Measurements from ENCODE around the gene METAP1D. TPM values are rescaled to one million over a fixed set of nuclear protein-coding genes. Genes with fewer than 3 reads are reported as not detected.

METAP1D gene
- total and polyA plus RNA-seq, 2 donors from 2014 or later = 4.0 to 6.2 TPM

- intact Hi-C loops (cut with DNase I) = no loop called here
- DNase-seq (no peak), FAIRE-seq (no peak)
- Histone ChIP-seq H3K9me3 (ENCODE audit: control insufficient read depth in 2 of 3, insufficient read depth in 1 of 3, low read length in 3 of 3) (no peaks in the 10 kb centered on the region), H3K4me1 (ENCODE audit: control insufficient read depth in 2 of 3, insufficient read depth in 2 of 3, low read depth in 1 of 3, low read length in 3 of 3) (no peaks in the 10 kb centered on the region), H3K36me3 (ENCODE audit: control insufficient read depth in 2 of 3, insufficient read depth in 3 of 3, low read length in 3 of 3) (no peaks in the 10 kb centered on the region), H3K27ac (ENCODE audit: low read depth in 2 of 2, low read length in 2 of 2) (no peak overlapping the region), H3K9ac (ENCODE audit: low read length in 3 of 3) (no peak overlapping the region), H3K27me3 (ENCODE audit: control insufficient read depth, insufficient read depth, low read length) (peaks cover 2% of the 10 kb centered on the region), H3K4me3 (ENCODE audit: low read length in 3 of 3) (no peak overlapping the region)
- no peak for TF ChIP-seq CTCF (IDR thresholded peaks at IDR 0.05; ENCODE audit: borderline replicate concordance, extremely low read depth, insufficient read depth)
These were observed 71.2 kb downstream of the METAP1D start for GRCh38 chr2:172070936-172071335.

GRCh38 chr2:172072303-172072702 is 72.5 kb downstream of the METAP1D start:
- Histone ChIP-seq H3K36me3 (ENCODE audit: control insufficient read depth in 2 of 3, insufficient read depth in 3 of 3, low read length in 3 of 3) (no peaks in the 10 kb centered on the region), H3K9me3 (ENCODE audit: control insufficient read depth in 2 of 3, insufficient read depth in 1 of 3, low read length in 3 of 3) (no peaks in the 10 kb centered on the region), H3K4me3 (ENCODE audit: low read length in 3 of 3) (no peak overlapping the region), H3K9ac (ENCODE audit: low read length in 3 of 3) (no peak overlapping the region), H3K27ac (ENCODE audit: low read depth in 2 of 2, low read length in 2 of 2) (no peak overlapping the region), H3K4me1 (ENCODE audit: control insufficient read depth in 2 of 3, insufficient read depth in 2 of 3, low read depth in 1 of 3, low read length in 3 of 3) (no peaks in the 10 kb centered on the region), H3K27me3 (ENCODE audit: control insufficient read depth, insufficient read depth, low read length) (peaks cover 4% of the 10 kb centered on the region)
- no peak for DNase-seq
- intact Hi-C loops (cut with DNase I) = no loop called here
- TF ChIP-seq CTCF (IDR thresholded peaks at IDR 0.05; ENCODE audit: borderline replicate concordance, extremely low read depth, insufficient read depth) = no peak
- FAIRE-seq = no peak

GRCh38 chr2:172072706-172073105 is 73.0 kb downstream of the METAP1D start:
- no peaks in the 10 kb centered on the region for H3K4me1 ChIP-seq (ENCODE audit: control insufficient read depth in 2 of 3, insufficient read depth in 2 of 3, low read depth in 1 of 3, low read length in 3 of 3)
- no peaks in the 10 kb centered on the region for H3K36me3 ChIP-seq (ENCODE audit: control insufficient read depth in 2 of 3, insufficient read depth in 3 of 3, low read length in 3 of 3)
- FAIRE-seq = no peak
- peaks cover 5% of the 10 kb centered on the region for H3K27me3 ChIP-seq (ENCODE audit: control insufficient read depth, insufficient read depth, low read length)
- TF ChIP-seq CTCF (IDR thresholded peaks at IDR 0.05; ENCODE audit: borderline replicate concordance, extremely low read depth, insufficient read depth) = no peak
- H3K27ac ChIP-seq (ENCODE audit: low read depth in 2 of 2, low read length in 2 of 2) = no peak overlapping the region
- H3K9me3 ChIP-seq (ENCODE audit: control insufficient read depth in 2 of 3, insufficient read depth in 1 of 3, low read length in 3 of 3) = no peaks in the 10 kb centered on the region
- H3K9ac ChIP-seq (ENCODE audit: low read length in 3 of 3) = no peak overlapping the region
- intact Hi-C loops (cut with DNase I) = no loop called here
- DNase-seq = no peak
- no peak overlapping the region for H3K4me3 ChIP-seq (ENCODE audit: low read length in 3 of 3)

- Histone ChIP-seq H3K36me3 (ENCODE audit: control insufficient read depth in 2 of 3, insufficient read depth in 3 of 3, low read length in 3 of 3) (no peaks in the 10 kb centered on the region), H3K27me3 (ENCODE audit: control insufficient read depth, insufficient read depth, low read length) (peaks cover 10% of the 10 kb centered on the region), H3K9ac (ENCODE audit: low read length in 3 of 3) (no peak overlapping the region), H3K4me3 (ENCODE audit: low read length in 3 of 3) (no peak overlapping the region), H3K4me1 (ENCODE audit: control insufficient read depth in 2 of 3, insufficient read depth in 2 of 3, low read depth in 1 of 3, low read length in 3 of 3) (no peaks in the 10 kb centered on the region), H3K9me3 (ENCODE audit: control insufficient read depth in 2 of 3, insufficient read depth in 1 of 3, low read length in 3 of 3) (no peaks in the 10 kb centered on the region), H3K27ac (ENCODE audit: low read depth in 2 of 2, low read length in 2 of 2) (no peak overlapping the region)
- FAIRE-seq = no peak
- intact Hi-C loops (cut with DNase I) = no loop called here
- TF ChIP-seq CTCF (IDR thresholded peaks at IDR 0.05; ENCODE audit: borderline replicate concordance, extremely low read depth, insufficient read depth) = no peak
- DNase-seq = no peak
These were observed 73.8 kb downstream of the METAP1D start for GRCh38 chr2:172073518-172073917.
